Glutamatergic neuron (in vitro differentiated cells): Measurements from ENCODE around the gene PIK3C3. TPM values are rescaled to one million over a fixed set of nuclear protein-coding genes. Genes with fewer than 3 reads are reported as not detected.

ENCODE experiments used
- DNase-seq: peaks from one replicate; pipeline ENCODE4 v3.0.0; 2022
- H3K27ac Mint-ChIP-seq: one replicate; pipeline ENCODE4 v1.8.0; 2020; ENCODE audit warnings: mild to moderate bottlenecking, mixed read lengths, inconsistent platforms; ENCODE audit not compliant: unreplicated experiment
- H3K27me3 Mint-ChIP-seq: one replicate; pipeline ENCODE4 v1.8.0; 2020; ENCODE audit warnings: mild to moderate bottlenecking, moderate library complexity, mixed read lengths, inconsistent platforms; ENCODE audit not compliant: unreplicated experiment
- H3K36me3 Mint-ChIP-seq: one replicate; pipeline ENCODE4 v1.8.0; 2020; ENCODE audit warnings: mild to moderate bottlenecking, mixed read lengths, inconsistent platforms; ENCODE audit not compliant: unreplicated experiment
- H3K4me1 Mint-ChIP-seq: one replicate; pipeline ENCODE4 v1.8.0; 2020; ENCODE audit warnings: mild to moderate bottlenecking, low read depth, mixed read lengths, inconsistent platforms; ENCODE audit not compliant: unreplicated experiment
- H3K4me3 Mint-ChIP-seq: one replicate; pipeline ENCODE4 v1.8.0; 2020; ENCODE audit warnings: mild to moderate bottlenecking, mixed read lengths, inconsistent platforms; ENCODE audit not compliant: unreplicated experiment
- H3K9me3 Mint-ChIP-seq: one replicate; pipeline ENCODE4 v1.8.0; 2020; ENCODE audit warnings: mild to moderate bottlenecking, moderate library complexity, mixed read lengths, inconsistent platforms; ENCODE audit not compliant: unreplicated experiment
- total RNA-seq: library from RNA; stranded (reverse); fragmentation: NEBNext Ultra II Directional; extraction: Animal tissue kit (Norgen Biotek cat#: 25700); gene quantifications from one replicate; pipeline ENCODE4 v1.2.1, GENCODE V29; 2021; ENCODE audit not compliant: unreplicated experiment
- TF ChIP-seq, protein P1 (sequence below): fragments of 200-600 bp; sonication (generic); IDR thresholded peaks from one replicate; pipeline ENCODE4 v1.5.0; 2021; ENCODE audit not compliant: partially characterized antibody, unreplicated experiment

PIK3C3 gene
- total RNA-seq, 1 donor from 2014 or later, result 74.6 TPM

DNA sequence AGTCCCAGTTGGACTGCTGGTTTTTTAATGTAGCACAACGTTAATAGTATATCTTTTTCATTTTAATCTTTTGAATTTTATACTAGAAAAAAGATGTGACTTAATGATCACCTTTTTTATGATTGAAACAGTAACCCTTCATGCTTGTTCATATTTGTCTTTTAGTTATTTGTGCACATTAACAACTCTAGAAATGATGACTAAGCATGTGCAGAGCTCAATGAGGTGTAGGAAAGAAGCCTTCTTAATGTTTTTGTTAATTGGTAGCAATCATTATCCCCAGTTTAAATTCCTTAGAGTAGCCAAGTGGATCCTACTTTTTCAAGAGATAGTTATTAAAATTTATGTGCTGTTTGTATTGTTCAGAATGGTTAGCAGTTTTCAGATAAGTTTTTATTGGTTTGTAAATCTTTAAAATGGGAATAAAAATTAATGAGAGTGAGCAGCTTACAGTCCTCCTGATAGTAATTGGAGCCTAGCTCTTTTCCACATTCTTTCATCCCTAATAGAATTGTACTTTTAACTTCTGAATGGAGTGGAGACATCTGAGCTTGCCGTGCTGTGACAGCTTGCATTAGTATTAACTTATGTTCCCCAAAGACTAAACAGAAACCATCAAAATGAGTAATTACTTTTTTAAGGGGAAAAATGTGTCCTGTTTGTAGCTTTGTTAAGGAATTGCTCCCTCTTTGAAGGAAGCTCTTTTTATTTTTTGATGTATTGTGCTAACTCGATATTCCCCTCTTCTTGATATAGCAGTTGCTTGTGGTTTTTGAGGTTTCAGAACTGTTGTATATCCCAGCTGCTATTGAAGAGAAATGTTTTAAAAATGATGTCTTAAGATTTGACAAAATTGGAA lies 17.3 kb downstream of the PIK3C3 start:
- TF ChIP-seq, protein P1, sequence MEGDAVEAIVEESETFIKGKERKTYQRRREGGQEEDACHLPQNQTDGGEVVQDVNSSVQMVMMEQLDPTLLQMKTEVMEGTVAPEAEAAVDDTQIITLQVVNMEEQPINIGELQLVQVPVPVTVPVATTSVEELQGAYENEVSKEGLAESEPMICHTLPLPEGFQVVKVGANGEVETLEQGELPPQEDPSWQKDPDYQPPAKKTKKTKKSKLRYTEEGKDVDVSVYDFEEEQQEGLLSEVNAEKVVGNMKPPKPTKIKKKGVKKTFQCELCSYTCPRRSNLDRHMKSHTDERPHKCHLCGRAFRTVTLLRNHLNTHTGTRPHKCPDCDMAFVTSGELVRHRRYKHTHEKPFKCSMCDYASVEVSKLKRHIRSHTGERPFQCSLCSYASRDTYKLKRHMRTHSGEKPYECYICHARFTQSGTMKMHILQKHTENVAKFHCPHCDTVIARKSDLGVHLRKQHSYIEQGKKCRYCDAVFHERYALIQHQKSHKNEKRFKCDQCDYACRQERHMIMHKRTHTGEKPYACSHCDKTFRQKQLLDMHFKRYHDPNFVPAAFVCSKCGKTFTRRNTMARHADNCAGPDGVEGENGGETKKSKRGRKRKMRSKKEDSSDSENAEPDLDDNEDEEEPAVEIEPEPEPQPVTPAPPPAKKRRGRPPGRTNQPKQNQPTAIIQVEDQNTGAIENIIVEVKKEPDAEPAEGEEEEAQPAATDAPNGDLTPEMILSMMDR, result no peak
- Mint-ChIP-seq H3K4me3 (no peak overlapping the region), H3K9me3 (no peaks in the 10 kb centered on the region), H3K27me3 (no peaks in the 10 kb centered on the region), H3K4me1 (peaks cover 12% of the 10 kb centered on the region), H3K36me3 (no peaks in the 10 kb centered on the region), H3K27ac (no peak overlapping the region)
- DNase-seq, result no peak

- TF ChIP-seq, protein P1, result no peak
These were observed 18.9 kb downstream of the PIK3C3 start for GRCh38 chr18:41973983-41974382.

GRCh38 chr18:41974796-41975201 lies 19.8 kb downstream of the PIK3C3 start:
- H3K27ac Mint-ChIP-seq, result no peak overlapping the region
- no peak overlapping the region for H3K4me3 Mint-ChIP-seq
- TF ChIP-seq, protein P1, result no peak
- H3K36me3 Mint-ChIP-seq, result no peaks in the 10 kb centered on the region
- H3K4me1 Mint-ChIP-seq, result peaks cover 6% of the 10 kb centered on the region
- DNase-seq, result no peak
- H3K9me3 Mint-ChIP-seq, result no peaks in the 10 kb centered on the region
- H3K27me3 Mint-ChIP-seq, result no peaks in the 10 kb centered on the region

More at GRCh38 chr18:41973983-41974382, 18.9 kb downstream of the PIK3C3 start:
- no peak overlapping the region for H3K4me3 Mint-ChIP-seq
- H3K4me1 Mint-ChIP-seq, result peaks cover 6% of the 10 kb centered on the region
- H3K36me3 Mint-ChIP-seq, result no peaks in the 10 kb centered on the region
- H3K9me3 Mint-ChIP-seq, result no peaks in the 10 kb centered on the region
- no peaks in the 10 kb centered on the region for H3K27me3 Mint-ChIP-seq
- DNase-seq, result no peak
- no peak overlapping the region for H3K27ac Mint-ChIP-seq

DNA sequence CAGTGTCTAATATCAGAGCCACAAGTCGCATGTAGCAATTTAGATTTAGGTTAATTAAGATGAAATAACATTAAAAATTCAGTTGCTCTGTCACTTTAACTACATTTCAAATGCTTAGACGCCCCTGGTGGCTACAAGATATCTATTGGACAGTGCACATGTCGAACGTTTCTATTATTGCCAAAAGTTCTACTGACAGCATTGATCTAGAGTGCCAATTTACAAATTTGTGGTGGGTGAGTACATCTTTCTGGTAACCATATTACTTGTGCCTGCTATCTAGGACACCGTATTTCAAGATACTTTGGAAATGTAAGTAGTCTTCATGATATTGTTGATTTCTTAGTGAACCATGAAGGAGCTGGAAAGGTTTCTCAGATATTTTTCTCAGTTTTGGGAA lies 20.2 kb downstream of the PIK3C3 start:
- Mint-ChIP-seq H3K27me3 (no peaks in the 10 kb centered on the region), H3K4me3 (no peak overlapping the region), H3K4me1 (peaks cover 6% of the 10 kb centered on the region), H3K36me3 (no peaks in the 10 kb centered on the region), H3K9me3 (no peaks in the 10 kb centered on the region), H3K27ac (no peak overlapping the region)
- no peak for DNase-seq
- TF ChIP-seq, protein P1, result no peak

DNA sequence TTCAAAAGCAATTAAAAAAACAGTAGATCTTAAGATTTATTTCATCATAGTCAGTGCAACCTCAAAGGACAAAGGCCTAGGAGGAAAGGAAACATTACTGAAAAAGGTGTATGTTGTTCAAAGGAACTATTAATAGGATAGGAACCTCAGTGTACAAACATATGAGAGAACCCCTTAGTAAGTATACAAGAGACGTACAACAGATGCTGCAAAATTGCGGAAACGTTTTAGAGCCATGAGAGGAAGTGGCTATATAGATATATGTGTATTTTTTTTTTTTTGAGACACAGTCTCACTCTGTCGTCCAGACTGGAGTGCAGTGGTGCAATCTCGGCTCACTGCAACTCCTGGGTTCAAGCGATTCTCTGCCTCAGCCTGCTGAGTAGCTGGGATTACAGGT lies 22.2 kb downstream of the PIK3C3 start:
- peaks cover 5% of the 10 kb centered on the region for H3K4me1 Mint-ChIP-seq
- TF ChIP-seq, protein P1, result no peak
- DNase-seq, result no peak
- no peaks in the 10 kb centered on the region for H3K36me3 Mint-ChIP-seq
- no peaks in the 10 kb centered on the region for H3K9me3 Mint-ChIP-seq
- no peaks in the 10 kb centered on the region for H3K27me3 Mint-ChIP-seq
- no peak overlapping the region for H3K27ac Mint-ChIP-seq
- no peak overlapping the region for H3K4me3 Mint-ChIP-seq
